GM12801 (cell line): ENCODE data around the gene CASTOR1.

ENCODE experiments used
- TF ChIP-seq, protein P1 (sequence below): IDR thresholded peaks from one replicate; pipeline ENCODE4 v1.5.1; 2011; ENCODE audit warnings: control low read depth; ENCODE audit not compliant: insufficient read length; ENCODE audit errors: extremely low read depth

CASTOR1 gene

DNA sequence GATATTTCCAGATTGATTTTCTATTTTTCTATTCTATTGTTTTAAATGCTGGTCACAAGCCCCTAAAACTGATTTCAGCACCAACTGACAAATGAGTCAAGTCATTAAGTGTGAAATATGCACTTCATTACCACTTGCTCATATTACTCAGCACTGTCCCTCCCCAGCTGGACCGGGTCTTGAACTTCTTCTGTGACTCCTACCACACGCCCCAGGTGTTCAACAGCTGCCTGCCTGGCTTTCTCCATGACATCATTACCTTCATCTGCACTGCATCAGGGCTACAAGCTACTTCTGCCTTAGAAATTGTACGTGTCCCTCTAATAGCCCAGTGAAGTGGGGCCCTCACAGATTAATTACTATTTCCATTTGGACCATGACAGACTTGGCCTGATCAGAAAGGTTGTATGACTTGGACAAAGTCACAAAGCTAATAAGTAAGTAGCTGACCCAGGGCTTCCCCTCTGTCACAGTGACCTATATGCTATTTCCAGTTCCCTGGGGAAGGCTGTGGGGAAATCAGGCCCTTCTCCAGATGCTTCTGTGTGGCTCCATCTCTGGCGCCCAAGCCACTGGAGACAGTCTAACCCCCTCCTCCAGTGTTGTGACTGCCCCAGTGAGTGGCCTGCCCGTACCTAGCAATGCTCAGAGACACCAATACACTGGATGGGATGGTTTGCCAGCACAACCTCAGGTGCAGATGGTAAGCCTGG, 19.4 kb upstream of the CASTOR1 start:
- TF ChIP-seq, protein P1, sequence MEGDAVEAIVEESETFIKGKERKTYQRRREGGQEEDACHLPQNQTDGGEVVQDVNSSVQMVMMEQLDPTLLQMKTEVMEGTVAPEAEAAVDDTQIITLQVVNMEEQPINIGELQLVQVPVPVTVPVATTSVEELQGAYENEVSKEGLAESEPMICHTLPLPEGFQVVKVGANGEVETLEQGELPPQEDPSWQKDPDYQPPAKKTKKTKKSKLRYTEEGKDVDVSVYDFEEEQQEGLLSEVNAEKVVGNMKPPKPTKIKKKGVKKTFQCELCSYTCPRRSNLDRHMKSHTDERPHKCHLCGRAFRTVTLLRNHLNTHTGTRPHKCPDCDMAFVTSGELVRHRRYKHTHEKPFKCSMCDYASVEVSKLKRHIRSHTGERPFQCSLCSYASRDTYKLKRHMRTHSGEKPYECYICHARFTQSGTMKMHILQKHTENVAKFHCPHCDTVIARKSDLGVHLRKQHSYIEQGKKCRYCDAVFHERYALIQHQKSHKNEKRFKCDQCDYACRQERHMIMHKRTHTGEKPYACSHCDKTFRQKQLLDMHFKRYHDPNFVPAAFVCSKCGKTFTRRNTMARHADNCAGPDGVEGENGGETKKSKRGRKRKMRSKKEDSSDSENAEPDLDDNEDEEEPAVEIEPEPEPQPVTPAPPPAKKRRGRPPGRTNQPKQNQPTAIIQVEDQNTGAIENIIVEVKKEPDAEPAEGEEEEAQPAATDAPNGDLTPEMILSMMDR = no peak

- TF ChIP-seq, protein P1 = no peak
These were observed 18.8 kb upstream of the CASTOR1 start for GRCh38 chr22:30308093-30308492.

DNA sequence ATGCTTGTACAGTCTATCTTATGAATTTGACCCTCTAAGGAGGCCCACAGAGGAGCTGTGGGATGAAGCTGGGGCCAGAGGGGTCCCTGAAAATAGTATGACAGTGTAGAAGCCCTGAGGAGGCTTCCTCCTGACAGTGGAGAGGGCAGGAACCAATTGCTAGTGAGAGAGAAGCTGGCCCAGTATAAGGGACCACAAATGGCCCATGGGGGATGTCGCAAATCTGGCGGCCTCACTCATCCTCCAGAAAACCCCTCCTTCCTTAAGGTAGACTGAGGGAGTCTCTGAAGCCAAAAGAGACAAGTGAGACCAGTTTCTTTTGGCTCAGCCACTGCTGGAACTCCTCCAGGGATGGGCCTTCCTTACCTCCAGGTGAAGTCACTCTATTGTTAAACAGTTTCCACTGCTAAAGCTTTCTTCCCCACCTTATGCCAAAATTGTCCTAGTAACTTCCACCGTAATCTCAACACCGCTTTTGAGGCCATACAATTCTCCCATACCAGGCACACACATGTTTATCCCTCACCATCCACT, 17.8 kb upstream of the CASTOR1 start:
- TF ChIP-seq, protein P1 = no peak

- TF ChIP-seq, protein P1 = no peak
These were observed 17.3 kb upstream of the CASTOR1 start for GRCh38 chr22:30306627-30307011.

DNA sequence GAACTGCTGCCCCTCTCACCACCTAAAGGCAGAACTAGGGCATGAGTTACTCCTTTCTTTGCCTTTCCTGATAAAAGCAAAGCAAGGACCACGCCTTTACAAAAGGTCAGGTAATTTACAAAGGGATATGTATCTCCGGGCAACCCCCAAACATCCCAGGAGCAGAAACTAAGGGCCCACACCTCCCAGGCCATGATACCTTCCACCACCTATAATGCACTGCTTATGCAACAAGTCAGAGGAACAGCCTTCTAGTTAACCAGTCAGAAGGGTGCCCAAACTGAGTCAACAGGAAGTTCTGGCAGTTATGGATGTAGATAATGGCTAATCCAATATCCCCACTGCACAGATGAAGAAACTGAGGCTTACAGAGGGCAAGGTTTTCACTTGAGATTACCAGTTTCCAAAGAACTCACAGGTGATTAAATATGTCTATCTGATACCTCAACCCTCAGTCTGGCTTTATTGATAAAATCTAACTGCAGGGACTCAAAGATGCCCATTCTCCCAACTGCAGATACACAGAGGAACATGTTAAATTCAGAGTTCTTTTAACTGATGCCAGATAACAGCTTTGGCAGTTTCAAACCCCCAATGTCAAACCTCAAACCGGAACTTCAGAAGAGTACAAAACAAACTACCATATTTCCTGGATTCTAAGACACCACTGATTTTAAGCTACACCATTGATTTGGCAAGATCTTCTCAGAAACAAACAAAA, 16.8 kb upstream of the CASTOR1 start:
- TF ChIP-seq, protein P1 = no peak

- TF ChIP-seq, protein P1 = no peak
These were observed 16.2 kb upstream of the CASTOR1 start for GRCh38 chr22:30305519-30305905.

DNA sequence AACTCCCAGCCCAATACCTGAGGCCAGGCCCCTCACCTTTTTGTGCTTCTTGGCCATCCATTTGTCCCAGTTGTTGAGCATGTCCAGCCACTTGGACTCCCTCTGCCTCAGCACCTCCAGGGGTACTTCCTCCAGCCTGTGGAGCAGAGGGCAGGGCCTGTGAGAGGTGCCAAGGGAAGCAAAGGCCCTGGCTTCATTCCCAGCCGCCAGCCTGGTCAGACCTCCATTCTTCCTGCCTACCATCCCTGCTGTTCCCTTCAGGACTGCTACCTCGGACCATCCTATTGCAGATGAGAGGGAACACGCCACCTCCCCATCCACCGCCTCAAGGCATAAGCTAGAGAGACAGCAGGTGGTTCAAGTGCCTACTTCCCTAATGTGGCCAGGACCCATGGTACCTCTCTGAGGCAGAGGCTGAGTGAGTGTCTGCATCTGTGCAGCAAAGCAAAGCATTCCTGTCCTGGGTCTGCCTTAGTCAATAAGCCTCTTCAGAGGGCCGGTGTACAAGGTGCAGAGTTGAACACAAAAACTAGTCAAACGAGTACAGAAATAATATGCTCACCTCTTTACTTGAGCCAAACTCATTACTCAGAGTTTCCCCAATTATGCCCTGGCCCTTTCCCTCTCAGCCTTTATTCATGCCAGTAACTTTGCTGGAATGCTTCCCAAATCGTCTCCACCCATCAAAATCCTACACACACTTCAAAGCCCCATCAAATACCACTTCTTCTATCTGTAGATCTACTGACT, 15.4 kb upstream of the CASTOR1 start:
- TF ChIP-seq, protein P1 = no peak
